HG03378 (cell line): Measurements from ENCODE around the gene GPR107.

Source experiments
- ATAC-seq: cut with Tn5 transposase; IDR thresholded peaks from one replicate; pipeline ENCODE4 v1.9.1; 2021; ENCODE audit warnings: mild to moderate bottlenecking, moderate library complexity; ENCODE audit not compliant: unreplicated experiment

GPR107 gene

GRCh38 chr9:130027533-130028365, 26.0 kb upstream of the GPR107 start:
- no peak for ATAC-seq

GRCh38 chr9:130028493-130029222, 25.0 kb upstream of the GPR107 start:
- ATAC-seq: no peak

- no peak for ATAC-seq
Observed at GRCh38 chr9:130029223-130029973, 24.3 kb upstream of the GPR107 start.

GRCh38 chr9:130030651-130031127, 23.0 kb upstream of the GPR107 start:
- ATAC-seq: no peak

- no peak for ATAC-seq
Observed at GRCh38 chr9:130034570-130034969, 19.1 kb upstream of the GPR107 start.

- no peak for ATAC-seq
Observed at GRCh38 chr9:130036099-130036498, 17.6 kb upstream of the GPR107 start.

GRCh38 chr9:130039528-130040147, 14.1 kb upstream of the GPR107 start:
- ATAC-seq: no peak

- no peak for ATAC-seq
Observed at GRCh38 chr9:130040984-130041647, 12.6 kb upstream of the GPR107 start.

GRCh38 chr9:130041648-130042405, 11.9 kb upstream of the GPR107 start:
- no peak for ATAC-seq

- ATAC-seq: no peak
Observed at GRCh38 chr9:130042406-130042884, 11.3 kb upstream of the GPR107 start.

GRCh38 chr9:130042885-130043653, 10.6 kb upstream of the GPR107 start, which contains the start of gene FNBP1:
Gene FNBP1 (minus strand): TSS chr9:130043189. CDS start chr9:130042975, 214 bp downstream.
- no peak for ATAC-seq

GRCh38 chr9:130043654-130044623, 9.8 kb upstream of the GPR107 start:
- ATAC-seq: no peak

- ATAC-seq: no peak
Observed at GRCh38 chr9:130045725-130046450, 7.8 kb upstream of the GPR107 start.

GRCh38 chr9:130049431-130050210, 4.1 kb upstream of the GPR107 start:
- no peak for ATAC-seq

GRCh38 chr9:130050462-130050861, 3.2 kb upstream of the GPR107 start:
- ATAC-seq: no peak

- ATAC-seq: no peak
Observed at GRCh38 chr9:130051855-130052254, 1.9 kb upstream of the GPR107 start.
